CD4-positive, alpha-beta T cell (primary cell): Measurements from ENCODE around the gene THOP1. TPM values are rescaled to one million over a fixed set of nuclear protein-coding genes. Genes with fewer than 3 reads are reported as not detected.
A peak's percentile ranks its signal among the peaks of the same experiment; 100 is the strongest.

ENCODE experiments used
- ATAC-seq: fragments of 200-7000 bp; cut with Tn5 transposase; one replicate; pipeline ENCODE4 v1.10.0; 2022; ENCODE audit warnings: mild to moderate bottlenecking; ENCODE audit not compliant: poor library complexity
- CTCF ChIA-PET: fragments of 350-600 bp; sonication (Branson Sonifier 250); formaldehyde crosslinking; loops from one replicate; lab custom pipeline; 2021; ENCODE audit warnings: antibody characterized with exemption, inconsistent platforms; lab: Charles Lee
- POLR2A ChIA-PET: fragments of 350-600 bp; sonication (Branson Sonifier 250); formaldehyde crosslinking; loops from one replicate; lab custom pipeline; 2021; ENCODE audit warnings: antibody characterized with exemption, inconsistent platforms; lab: Charles Lee
- DNase-seq, 14 experiments: peaks; one replicate each; pipeline ENCODE4 v3.0.0-alpha.2; 2013 to 2020; ENCODE audit warnings: mixed read lengths in 2 of 14
- H3K27ac ChIP-seq, 2 donors: one replicate each; pipeline versions ENCODE4 v1.5.1 to v1.7.0; 2013; ENCODE audit warnings: low read length in 2 of 2, low read depth in 1 of 2, mild to moderate bottlenecking in 1 of 2
- H3K27me3 ChIP-seq, 2 experiments: 1 replicate in 1 of 2; 2 replicates in 1 of 2; pipeline versions ENCODE4 v1.6.1 to v1.7.0; 2013; ENCODE audit warnings: low read length in 2 of 2, control low read depth in 1 of 2, mild to moderate bottlenecking in 1 of 2, moderate library complexity in 1 of 2; ENCODE audit not compliant: insufficient read depth in 2 of 2, control insufficient read depth in 1 of 2
- H3K36me3 ChIP-seq: one replicate; pipeline ENCODE4 v1.6.1; 2013; ENCODE audit warnings: low read length, control low read depth; ENCODE audit not compliant: insufficient read depth
- H3K4me1 ChIP-seq: one replicate; pipeline ENCODE4 v1.6.1; 2013; ENCODE audit warnings: low read length, control low read depth; ENCODE audit not compliant: insufficient read depth
- H3K4me3 ChIP-seq: one replicate; pipeline ENCODE4 v1.5.1; 2013; ENCODE audit warnings: mild to moderate bottlenecking, low read length, moderate library complexity
- H3K9me3 ChIP-seq, 2 experiments: 1 replicate in 1 of 2; 2 replicates in 1 of 2; pipeline versions ENCODE4 v1.6.1 to v1.7.0; 2013; ENCODE audit warnings: low read length in 2 of 2, mild to moderate bottlenecking in 2 of 2, control low read depth in 1 of 2, moderate library complexity in 1 of 2; ENCODE audit not compliant: control insufficient read depth in 1 of 2, insufficient read depth in 1 of 2
- H3K27ac Mint-ChIP-seq: one replicate; pipeline ENCODE4 v1.8.0; 2020; ENCODE audit warnings: mixed read lengths
- H3K27me3 Mint-ChIP-seq: one replicate; pipeline ENCODE4 v1.8.0; 2021; ENCODE audit warnings: mixed read lengths
- H3K36me3 Mint-ChIP-seq: one replicate; pipeline ENCODE4 v1.8.0; 2021; ENCODE audit warnings: low read depth, mixed read lengths
- H3K4me1 Mint-ChIP-seq: one replicate; pipeline ENCODE4 v1.8.0; 2021; ENCODE audit warnings: low read depth, mixed read lengths
- H3K4me3 Mint-ChIP-seq: one replicate; pipeline ENCODE4 v1.8.0; 2020; ENCODE audit warnings: mild to moderate bottlenecking, mixed read lengths
- H3K9me3 Mint-ChIP-seq: one replicate; pipeline ENCODE4 v1.8.0; 2020; ENCODE audit warnings: mixed read lengths
- intact Hi-C, 2 experiments: fragments of 100-400 bp; cut with DNase I in 1 of 2; cut with micrococcal nuclease in 1 of 2; formaldehyde crosslinking; loops; one replicate each; pipeline versions ENCODE4 v1.15.1 to v1.9.0; 2023 to 2025; cut with DNase I, micrococcal nuclease
- polyA plus RNA-seq, 2 donors: library from polyadenylated mRNA; unstranded; fragments of 120-200 nt; gene quantifications; one replicate each; pipeline ENCODE4 v1.2.1, GENCODE V29; 2013
- total RNA-seq, 174 experiments: library from RNA in 2 of 174; stranded (reverse) in 2 of 174; gene quantifications; one replicate each; pipeline ENCODE4 v1.2.3 and lab custom pipeline; 2021 to 2026
- TF ChIP-seq, protein P1 (sequence below): fragments of 200-600 bp; IDR thresholded peaks from one replicate; pipeline ENCODE4 v1.8.0; 2022; ENCODE audit warnings: antibody characterized with exemption, mild to moderate bottlenecking

Gene THOP1
- total RNA-seq (10 to 100 TPM; 26.6 to 27.3 TPM), total RNA-seq (lab: John Stamatoyannopoulos, UW) (13.9 to 171 (median 29.0) reads per million in 172 experiments)
- 24.3 TPM for polyA plus RNA-seq (2013, experiment 1 of 2)
- polyA plus RNA-seq (2013, experiment 2 of 2) = 31.9 TPM

DNA sequence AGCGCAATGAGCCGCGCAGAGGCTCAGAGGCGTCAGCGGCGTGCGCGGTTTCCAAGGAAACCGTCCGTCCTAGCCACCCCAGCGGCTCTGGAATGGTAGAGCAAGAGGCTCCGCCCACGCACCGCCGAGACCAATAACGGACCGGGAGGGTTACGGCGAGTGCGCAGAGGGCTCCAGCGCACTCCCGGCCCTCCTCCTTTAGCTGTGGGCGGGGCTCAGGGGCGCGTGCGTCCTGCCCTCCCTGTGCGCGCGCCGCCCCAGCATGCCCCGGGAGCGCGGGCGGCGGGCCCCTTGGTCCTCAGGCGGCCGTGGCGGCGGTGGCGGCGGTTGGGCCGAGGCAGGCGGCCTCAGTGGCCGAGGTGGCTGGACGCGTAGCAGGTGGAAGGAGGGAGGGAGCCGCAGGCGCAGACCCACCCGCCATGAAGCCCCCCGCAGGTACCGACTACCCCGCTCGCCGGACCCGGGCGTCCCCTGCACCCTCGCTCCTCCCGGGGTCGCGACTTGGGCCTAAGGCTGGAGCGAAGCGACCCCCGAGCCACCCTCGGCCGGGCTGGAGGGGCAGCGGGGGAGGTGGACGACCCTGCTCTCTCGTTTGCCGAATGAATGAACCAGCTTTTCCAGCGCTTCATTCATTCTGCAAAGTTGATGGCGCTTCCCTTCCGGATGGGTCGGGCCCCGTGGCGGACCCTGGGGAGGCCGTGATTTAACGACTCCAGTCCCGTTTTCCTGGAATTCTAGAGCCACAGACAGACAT, at the start of gene THOP1:
Gene THOP1 (plus strand): TSS at position 260 of the 754 bp plus-strand sequence. CDS start 160 bp downstream, at position 420.
- Mint-ChIP-seq H3K4me1 (peaks cover 43% of the 10 kb centered on the region), H3K27me3 (no peaks in the 10 kb centered on the region), H3K27ac (peak within 1 kb of the TSS; percentile 80), H3K9me3 (no peaks in the 10 kb centered on the region), H3K36me3 (peaks cover 4% of the 10 kb centered on the region), H3K4me3 (peak within 1 kb of the TSS; percentile 90)
- CTCF ChIA-PET = interaction anchor here (0.6 to 1.1 kb wide), 4 partner anchors 34 to 769 kb away, joined by 3 to 4 read pairs (median 3); partner anchors contain the start of gene ZNF554
- no peaks in the 10 kb centered on the region for H3K9me3 ChIP-seq
- no peaks in the 10 kb centered on the region for H3K27me3 ChIP-seq
- DNase-seq (peak; percentile 94 to 100 (median 98)), ATAC-seq (peak; percentile 92)
- H3K36me3 ChIP-seq = peaks cover 1% of the 10 kb centered on the region
- H3K4me3 ChIP-seq = peak within 1 kb of the TSS; percentile 80
- TF ChIP-seq, protein P1, sequence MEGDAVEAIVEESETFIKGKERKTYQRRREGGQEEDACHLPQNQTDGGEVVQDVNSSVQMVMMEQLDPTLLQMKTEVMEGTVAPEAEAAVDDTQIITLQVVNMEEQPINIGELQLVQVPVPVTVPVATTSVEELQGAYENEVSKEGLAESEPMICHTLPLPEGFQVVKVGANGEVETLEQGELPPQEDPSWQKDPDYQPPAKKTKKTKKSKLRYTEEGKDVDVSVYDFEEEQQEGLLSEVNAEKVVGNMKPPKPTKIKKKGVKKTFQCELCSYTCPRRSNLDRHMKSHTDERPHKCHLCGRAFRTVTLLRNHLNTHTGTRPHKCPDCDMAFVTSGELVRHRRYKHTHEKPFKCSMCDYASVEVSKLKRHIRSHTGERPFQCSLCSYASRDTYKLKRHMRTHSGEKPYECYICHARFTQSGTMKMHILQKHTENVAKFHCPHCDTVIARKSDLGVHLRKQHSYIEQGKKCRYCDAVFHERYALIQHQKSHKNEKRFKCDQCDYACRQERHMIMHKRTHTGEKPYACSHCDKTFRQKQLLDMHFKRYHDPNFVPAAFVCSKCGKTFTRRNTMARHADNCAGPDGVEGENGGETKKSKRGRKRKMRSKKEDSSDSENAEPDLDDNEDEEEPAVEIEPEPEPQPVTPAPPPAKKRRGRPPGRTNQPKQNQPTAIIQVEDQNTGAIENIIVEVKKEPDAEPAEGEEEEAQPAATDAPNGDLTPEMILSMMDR = no peak
- H3K4me1 ChIP-seq = peaks cover 57% of the 10 kb centered on the region
- POLR2A ChIA-PET = interaction anchor here (0.6 to 1.3 kb wide), 6 partner anchors 10 to 165 kb away, joined by 3 to 8 read pairs (median 4); partner anchors contain the start of genes GNG7, ZNF555 and ZNF57
- H3K27ac ChIP-seq = peak within 1 kb of the TSS in 1 of 2 donors; percentile 42
- intact Hi-C loops = loop anchor here (1.0 to 2.0 kb wide), 3 partner anchors 33 to 55 kb away; partner anchors contain the start of genes ZNF554 (in 2 of the 2) and ZNF555 (in 1 of the 2)

GRCh38 chr19:2736550-2737190, 48.6 kb upstream of the THOP1 start:
- intact Hi-C loops = no loop called here
- Mint-ChIP-seq H3K9me3 (no peaks in the 10 kb centered on the region), H3K4me3 (peak overlapping the region; percentile 62), H3K36me3 (peaks cover 44% of the 10 kb centered on the region), H3K4me1 (peaks cover 17% of the 10 kb centered on the region), H3K27ac (no peak overlapping the region), H3K27me3 (peaks cover 5% of the 10 kb centered on the region)
- CTCF ChIA-PET = no interaction called here
- peaks cover 0 to 5% of the 10 kb centered on the region in 2 experiments for H3K9me3 ChIP-seq
- ATAC-seq = no peak
- peaks cover 4 to 5% of the 10 kb centered on the region in 2 experiments for H3K27me3 ChIP-seq
- TF ChIP-seq, protein P1 = no peak
- H3K4me3 ChIP-seq = no peak overlapping the region
- H3K4me1 ChIP-seq = peaks cover 19% of the 10 kb centered on the region
- POLR2A ChIA-PET = no interaction called here
- no peak overlapping the region for H3K27ac ChIP-seq
- no peak for DNase-seq
- H3K36me3 ChIP-seq = peaks cover 26% of the 10 kb centered on the region
